Measurements from ENCODE around the gene RBM8A.

GRCh38 chr1:145891587-145892485, 35.4 kb downstream of the RBM8A start:
- TF ChIP-seq CTCF (IDR thresholded peaks at IDR 0.05) (peak; percentile 72), EZH2 (IDR thresholded peaks at IDR 0.05; ENCODE audit: borderline replicate concordance, insufficient read depth, low read depth, low read length, poor library complexity, severe bottlenecking) (no peak)
